Activated T-cell treated with anti-CD3 and anti-CD28 coated beads, Interleukin-2, amount 50 U/mL, for 24 hours (primary cell): ENCODE data around the gene STON2.
A peak's percentile ranks its signal among the peaks of the same experiment; 100 is the strongest.

ENCODE experiments used
- DNase-seq: peaks from one replicate; pipeline ENCODE4 v3.0.0-alpha.2; 2020
- H3K27ac Mint-ChIP-seq: 2 replicates; pipeline ENCODE4 v1.8.0; 2020; ENCODE audit warnings: mild to moderate bottlenecking, mixed read lengths
- H3K27me3 Mint-ChIP-seq: 2 replicates; pipeline ENCODE4 v1.8.0; 2020; ENCODE audit warnings: mixed read lengths
- H3K36me3 Mint-ChIP-seq: 2 replicates; pipeline ENCODE4 v1.8.0; 2020; ENCODE audit warnings: low read depth, mixed read lengths
- H3K4me1 Mint-ChIP-seq: 2 replicates; pipeline ENCODE4 v1.8.0; 2020; ENCODE audit warnings: low read depth, mixed read lengths
- H3K4me3 Mint-ChIP-seq: 2 replicates; pipeline ENCODE4 v1.8.0; 2020; ENCODE audit warnings: mild to moderate bottlenecking, moderate library complexity, mixed read lengths
- H3K9me3 Mint-ChIP-seq: 2 replicates; pipeline ENCODE4 v1.8.0; 2020; ENCODE audit warnings: mixed read lengths

The STON2 gene

DNA sequence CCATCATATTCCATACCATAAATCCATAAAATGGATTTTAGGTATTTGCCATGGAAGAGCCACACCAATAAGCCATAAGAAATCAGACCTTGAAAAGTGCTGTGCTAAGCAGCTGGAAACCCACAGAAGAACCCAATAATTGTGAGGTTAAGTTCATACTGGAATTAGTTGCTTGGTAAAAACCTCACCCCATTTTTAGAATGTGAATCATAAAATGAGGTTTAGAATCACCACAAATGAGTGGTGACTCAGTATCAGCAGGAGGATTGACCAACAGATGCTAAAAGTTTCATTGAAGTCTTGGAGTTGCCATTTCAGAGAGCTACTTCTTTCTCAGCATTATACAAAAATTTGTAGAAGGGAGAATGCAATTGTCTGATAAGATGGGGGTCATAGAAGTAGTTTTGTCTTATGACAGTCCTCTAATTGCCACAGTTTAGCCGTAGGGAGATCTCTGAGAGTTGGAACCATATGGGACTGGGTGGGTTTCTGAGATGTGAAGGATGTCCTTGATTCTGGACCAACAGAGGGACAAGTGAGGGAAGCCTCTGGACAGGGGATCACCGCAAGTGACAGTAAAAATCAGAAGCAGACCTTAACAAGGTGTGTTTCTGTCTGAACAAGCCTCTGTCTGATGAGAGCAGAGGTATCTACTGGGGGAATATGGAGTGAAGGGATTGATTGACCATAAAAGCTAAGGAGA is 1.4 kb upstream of the STON2 start:
- H3K4me3 Mint-ChIP-seq = peak overlapping the region; percentile 20

DNA sequence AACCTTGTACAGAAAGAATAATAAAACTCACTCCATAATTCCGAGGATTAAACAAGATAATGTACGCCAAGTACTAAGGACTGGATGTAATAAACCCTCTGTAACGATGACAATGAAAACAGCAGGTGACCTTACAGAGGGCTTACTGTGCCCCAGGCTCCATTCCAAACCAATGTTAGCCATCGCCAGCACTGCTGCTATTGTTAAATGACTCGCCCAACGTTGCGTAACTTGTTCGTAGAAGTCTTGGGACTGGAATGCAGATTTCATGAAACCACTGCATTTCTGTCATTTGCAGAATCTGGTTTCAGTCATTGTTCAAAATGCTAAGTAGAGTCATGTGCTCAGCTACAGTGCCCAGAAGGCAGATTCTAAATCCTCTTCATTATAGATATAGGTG is 728 bp upstream of the STON2 start:
- Mint-ChIP-seq H3K36me3 (no peaks in the 10 kb centered on the region), H3K27me3 (peaks cover 35% of the 10 kb centered on the region), H3K9me3 (peaks cover 6% of the 10 kb centered on the region), H3K4me1 (peaks cover 26% of the 10 kb centered on the region), H3K27ac (peak overlapping the region; percentile 78), H3K4me3 (peak overlapping the region; percentile 20)
- DNase-seq = no peak

More for the DNA sequence above, 1.4 kb upstream of the STON2 start:
- Mint-ChIP-seq H3K4me1 (peaks cover 26% of the 10 kb centered on the region), H3K27me3 (peaks cover 38% of the 10 kb centered on the region), H3K36me3 (no peaks in the 10 kb centered on the region), H3K27ac (peak overlapping the region; percentile 78), H3K9me3 (peaks cover 6% of the 10 kb centered on the region)
- no peak for DNase-seq

DNA sequence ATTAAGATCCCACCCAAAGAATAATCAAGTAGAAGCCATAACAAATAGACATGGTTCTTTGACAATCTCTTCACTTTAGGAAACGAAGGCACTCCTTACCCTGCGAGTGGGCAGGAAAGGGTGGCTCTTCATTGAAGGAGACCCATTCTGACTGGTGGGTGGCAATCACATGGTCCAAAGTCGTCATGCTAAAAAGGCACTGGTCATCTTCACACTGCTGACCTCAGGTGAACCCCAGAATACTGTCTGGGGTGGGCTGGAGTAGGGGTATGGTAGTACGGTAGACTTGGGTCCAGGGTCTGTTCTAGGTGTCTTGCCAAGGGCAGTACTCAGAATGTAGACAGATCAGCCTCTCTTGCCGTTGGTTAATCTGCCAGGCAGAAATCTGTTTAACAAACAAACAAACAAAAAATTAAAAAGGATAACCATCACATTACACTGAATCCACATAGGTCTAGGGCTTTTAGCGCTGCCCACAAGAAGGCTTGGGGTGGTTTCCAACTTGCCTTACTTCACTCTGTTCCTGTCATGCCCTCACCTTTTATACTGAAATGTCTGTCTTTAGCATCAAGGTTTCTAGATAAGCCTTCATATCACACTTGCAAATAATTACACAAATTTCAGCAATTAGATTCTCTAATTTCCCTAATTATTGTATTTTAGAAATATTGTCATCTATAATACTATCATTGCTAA is 1.8 kb downstream of the STON2 start:
- peaks cover 3% of the 10 kb centered on the region for H3K9me3 Mint-ChIP-seq
- peaks cover 26% of the 10 kb centered on the region for H3K4me1 Mint-ChIP-seq
- no peak overlapping the region for H3K4me3 Mint-ChIP-seq
- H3K27me3 Mint-ChIP-seq = peaks cover 15% of the 10 kb centered on the region
- no peak for DNase-seq
- H3K36me3 Mint-ChIP-seq = no peaks in the 10 kb centered on the region
- H3K27ac Mint-ChIP-seq = no peak overlapping the region

GRCh38 chr14:81396113-81396512 is 4.0 kb downstream of the STON2 start:
- Mint-ChIP-seq H3K36me3 (no peaks in the 10 kb centered on the region), H3K4me3 (no peak overlapping the region), H3K4me1 (peaks cover 15% of the 10 kb centered on the region), H3K27ac (no peak overlapping the region), H3K9me3 (peaks cover 1% of the 10 kb centered on the region), H3K27me3 (peaks cover 11% of the 10 kb centered on the region)
- no peak for DNase-seq

DNA sequence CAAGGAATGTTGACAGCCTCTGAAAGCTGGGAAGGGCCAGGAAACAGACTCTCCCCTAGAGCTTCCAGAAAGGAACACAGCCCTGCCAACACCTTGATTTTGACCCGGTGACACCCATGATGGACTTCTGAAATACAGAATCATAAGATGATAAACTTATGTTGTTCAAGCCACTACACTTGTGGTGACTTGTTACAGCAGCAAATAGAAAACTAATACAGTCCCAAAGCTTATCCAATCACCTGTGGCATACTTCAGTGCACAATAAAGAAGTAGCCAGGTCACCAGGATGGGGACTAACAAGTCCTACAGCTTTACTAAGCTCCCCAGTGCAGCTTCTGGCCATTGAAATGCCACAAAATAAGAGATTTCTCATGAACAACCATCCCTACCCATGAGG is 5.4 kb downstream of the STON2 start:
- H3K36me3 Mint-ChIP-seq = no peaks in the 10 kb centered on the region
- H3K27me3 Mint-ChIP-seq = peaks cover 13% of the 10 kb centered on the region
- H3K9me3 Mint-ChIP-seq = no peaks in the 10 kb centered on the region
- H3K27ac Mint-ChIP-seq = no peak overlapping the region
- DNase-seq = no peak
- H3K4me1 Mint-ChIP-seq = peaks cover 2% of the 10 kb centered on the region
- no peak overlapping the region for H3K4me3 Mint-ChIP-seq

GRCh38 chr14:81392976-81393643 is 7.0 kb downstream of the STON2 start:
- H3K4me1 Mint-ChIP-seq = no peaks in the 10 kb centered on the region
- H3K9me3 Mint-ChIP-seq = no peaks in the 10 kb centered on the region
- no peak for DNase-seq
- H3K4me3 Mint-ChIP-seq = no peak overlapping the region
- no peaks in the 10 kb centered on the region for H3K36me3 Mint-ChIP-seq
- peaks cover 22% of the 10 kb centered on the region for H3K27me3 Mint-ChIP-seq
- H3K27ac Mint-ChIP-seq = no peak overlapping the region

DNA sequence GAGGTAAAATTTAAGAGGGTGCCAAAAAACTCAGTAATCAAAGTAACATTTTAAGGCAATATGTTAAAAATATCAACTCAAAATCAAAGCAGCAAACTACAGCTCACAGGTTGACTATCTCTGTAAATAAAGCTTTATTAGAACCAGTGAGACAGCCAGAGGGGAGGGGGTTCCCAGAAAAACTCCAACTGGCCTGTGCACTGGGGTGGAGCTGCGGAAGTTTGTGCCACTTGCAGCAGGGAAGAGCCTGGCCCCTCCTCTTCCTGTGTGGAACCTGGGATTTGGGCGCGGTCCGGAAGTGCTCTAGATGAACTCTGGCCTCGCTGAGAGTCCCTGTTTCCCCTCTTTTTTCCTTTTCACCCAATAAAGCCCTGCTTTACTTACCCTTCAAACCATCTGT is 8.1 kb downstream of the STON2 start:
- H3K36me3 Mint-ChIP-seq = no peaks in the 10 kb centered on the region
- H3K4me3 Mint-ChIP-seq = no peak overlapping the region
- H3K4me1 Mint-ChIP-seq = no peaks in the 10 kb centered on the region
- H3K9me3 Mint-ChIP-seq = no peaks in the 10 kb centered on the region
- H3K27ac Mint-ChIP-seq = no peak overlapping the region
- H3K27me3 Mint-ChIP-seq = peaks cover 23% of the 10 kb centered on the region
- no peak for DNase-seq

GRCh38 chr14:81390696-81391095 is 9.4 kb downstream of the STON2 start:
- Mint-ChIP-seq H3K36me3 (no peaks in the 10 kb centered on the region), H3K9me3 (no peaks in the 10 kb centered on the region)
- DNase-seq = no peak

DNA sequence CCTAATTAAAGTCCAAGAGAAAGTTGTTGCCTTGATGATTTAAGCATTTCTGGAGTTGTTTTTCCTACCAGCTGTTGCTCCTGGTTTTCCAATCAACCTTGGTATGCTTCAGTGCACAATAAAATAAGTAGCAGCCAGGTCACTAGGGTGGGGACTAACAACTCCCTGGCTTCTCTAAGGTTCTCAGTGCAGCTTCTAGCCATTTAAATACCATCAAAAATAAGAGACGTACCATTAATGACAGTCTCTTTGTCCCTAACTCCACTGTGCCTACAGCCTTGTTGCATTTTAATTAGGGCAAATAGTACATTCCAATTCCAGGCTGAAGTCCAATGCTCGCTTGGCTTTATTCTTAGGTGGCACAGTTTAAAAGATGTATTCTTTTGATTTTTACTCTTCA is 11.8 kb downstream of the STON2 start:
- Mint-ChIP-seq H3K27me3 (peaks cover 23% of the 10 kb centered on the region), H3K27ac (no peak overlapping the region), H3K9me3 (no peaks in the 10 kb centered on the region), H3K36me3 (no peaks in the 10 kb centered on the region), H3K4me3 (no peak overlapping the region), H3K4me1 (no peaks in the 10 kb centered on the region)
- no peak for DNase-seq

More at GRCh38 chr14:81390696-81391095, 9.4 kb downstream of the STON2 start:
- no peak overlapping the region for H3K4me3 Mint-ChIP-seq
- peaks cover 23% of the 10 kb centered on the region for H3K27me3 Mint-ChIP-seq
- H3K4me1 Mint-ChIP-seq = no peaks in the 10 kb centered on the region
- no peak overlapping the region for H3K27ac Mint-ChIP-seq

- Mint-ChIP-seq H3K9me3 (no peaks in the 10 kb centered on the region), H3K36me3 (no peaks in the 10 kb centered on the region), H3K4me1 (no peaks in the 10 kb centered on the region), H3K4me3 (no peak overlapping the region), H3K27me3 (peaks cover 17% of the 10 kb centered on the region), H3K27ac (no peak overlapping the region)
- no peak for DNase-seq
These were observed 13.8 kb downstream of the STON2 start for GRCh38 chr14:81386290-81386745.

DNA sequence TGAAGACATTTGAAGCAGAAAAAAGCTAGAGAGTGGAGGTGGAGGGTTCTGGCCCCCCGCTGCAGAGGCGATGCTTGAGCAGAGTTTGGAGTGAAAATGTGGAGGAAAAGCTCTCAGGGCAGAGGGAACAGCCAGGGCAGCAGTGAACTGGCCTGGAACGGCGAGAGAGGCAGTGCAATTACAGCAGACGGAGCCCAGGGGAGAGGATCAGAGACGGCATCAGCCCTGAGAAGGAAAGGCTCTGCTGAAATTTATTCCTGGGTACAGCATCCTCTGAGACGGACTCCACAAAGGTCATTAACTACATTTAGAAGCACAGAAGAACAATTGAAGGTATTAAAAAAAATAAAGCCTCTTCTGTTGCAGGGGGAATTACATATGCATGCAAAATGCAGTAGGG is 14.2 kb downstream of the STON2 start:
- H3K36me3 Mint-ChIP-seq = no peaks in the 10 kb centered on the region
- peaks cover 15% of the 10 kb centered on the region for H3K27me3 Mint-ChIP-seq
- no peak overlapping the region for H3K27ac Mint-ChIP-seq
- H3K4me1 Mint-ChIP-seq = no peaks in the 10 kb centered on the region
- H3K4me3 Mint-ChIP-seq = no peak overlapping the region
- H3K9me3 Mint-ChIP-seq = no peaks in the 10 kb centered on the region
- DNase-seq = no peak

DNA sequence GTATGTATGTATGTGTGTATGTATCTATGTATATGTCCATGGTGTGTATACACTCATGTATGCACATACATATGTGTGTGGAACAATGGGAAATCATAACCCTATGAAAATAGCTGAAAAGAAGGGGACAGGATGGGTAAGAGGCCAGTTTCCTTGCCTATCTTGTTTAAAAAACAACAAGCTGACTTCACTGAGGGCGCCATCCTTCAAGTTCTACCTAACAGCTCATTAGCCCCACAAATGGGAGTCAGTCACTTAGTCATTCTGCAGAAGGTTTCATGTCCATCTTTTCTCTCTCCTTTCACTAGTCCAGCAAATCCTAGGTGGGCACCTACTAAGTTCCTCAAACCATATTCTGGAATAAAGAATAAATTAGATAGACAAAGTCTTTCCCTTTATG is 14.7 kb downstream of the STON2 start:
- no peaks in the 10 kb centered on the region for H3K4me1 Mint-ChIP-seq
- no peak overlapping the region for H3K27ac Mint-ChIP-seq
- H3K36me3 Mint-ChIP-seq = no peaks in the 10 kb centered on the region
- no peaks in the 10 kb centered on the region for H3K9me3 Mint-ChIP-seq
- no peak overlapping the region for H3K4me3 Mint-ChIP-seq
- H3K27me3 Mint-ChIP-seq = peaks cover 14% of the 10 kb centered on the region
- no peak for DNase-seq

DNA sequence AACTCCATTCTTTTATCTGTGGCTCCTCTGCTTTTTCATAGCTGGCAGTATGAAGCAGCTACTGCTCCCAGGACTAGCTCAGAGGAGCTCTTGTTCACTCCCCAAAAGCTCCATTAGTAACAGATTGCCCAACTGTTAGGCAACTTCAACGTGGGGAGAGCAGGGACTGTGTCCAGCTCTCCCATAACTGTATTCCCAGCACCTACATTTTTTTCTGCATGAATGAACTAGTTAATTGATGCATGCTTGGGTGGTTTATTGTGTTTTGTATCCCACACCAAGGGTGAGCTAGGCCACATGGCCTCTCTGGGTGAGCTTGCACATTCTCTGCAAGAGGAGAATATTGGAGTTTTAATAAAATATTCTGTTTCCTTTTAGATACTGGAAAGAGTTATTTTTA is 15.2 kb downstream of the STON2 start:
- no peak for DNase-seq
- H3K27me3 Mint-ChIP-seq = peaks cover 15% of the 10 kb centered on the region
- no peaks in the 10 kb centered on the region for H3K9me3 Mint-ChIP-seq
- H3K36me3 Mint-ChIP-seq = no peaks in the 10 kb centered on the region
- no peak overlapping the region for H3K4me3 Mint-ChIP-seq
- no peak overlapping the region for H3K27ac Mint-ChIP-seq
- no peaks in the 10 kb centered on the region for H3K4me1 Mint-ChIP-seq

DNA sequence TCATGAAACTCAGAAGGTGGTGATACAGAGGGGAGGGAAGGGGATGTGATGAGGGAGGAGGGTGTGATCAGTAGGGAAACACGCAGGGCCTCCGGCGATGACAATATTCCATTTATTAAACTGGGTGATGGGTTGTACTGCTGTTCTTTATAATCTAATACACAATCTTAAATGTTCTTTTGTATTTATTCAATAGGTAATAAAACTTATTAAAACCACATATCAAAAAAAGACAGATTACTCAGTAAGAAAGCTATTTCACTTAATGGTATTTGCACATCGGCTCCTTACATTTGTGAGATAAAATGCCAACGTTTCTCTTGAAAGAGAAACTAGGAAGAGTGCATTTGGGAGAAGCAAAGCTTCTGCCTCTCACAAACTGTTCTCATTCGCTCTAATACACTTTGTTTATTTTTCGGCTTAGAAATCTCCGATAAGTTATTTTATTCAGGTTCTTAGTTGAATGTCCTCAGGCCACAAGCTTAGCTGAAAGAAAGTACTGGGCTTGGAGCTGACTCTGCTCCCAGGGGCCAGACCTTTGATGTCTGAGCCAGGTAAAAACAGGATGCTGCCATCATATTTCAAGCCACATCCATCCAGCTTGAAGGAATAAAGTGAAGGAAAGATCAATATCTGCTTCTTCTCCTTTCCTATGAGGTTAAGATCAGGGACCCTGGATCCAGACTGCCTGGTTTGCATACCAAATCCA is 17.5 kb downstream of the STON2 start:
- DNase-seq = no peak
- Mint-ChIP-seq H3K36me3 (no peaks in the 10 kb centered on the region), H3K27ac (no peak overlapping the region), H3K4me1 (no peaks in the 10 kb centered on the region), H3K4me3 (no peak overlapping the region), H3K9me3 (no peaks in the 10 kb centered on the region), H3K27me3 (peaks cover 13% of the 10 kb centered on the region)
